ENCODE results near the gene AFF3. TPM values are rescaled to one million over a fixed set of nuclear protein-coding genes. Genes with fewer than 3 reads are reported as not detected.

AFF3 gene
- total and polyA plus RNA-seq, 9 donors, result 2.4 to 7.2 (median 3.7) TPM

DNA sequence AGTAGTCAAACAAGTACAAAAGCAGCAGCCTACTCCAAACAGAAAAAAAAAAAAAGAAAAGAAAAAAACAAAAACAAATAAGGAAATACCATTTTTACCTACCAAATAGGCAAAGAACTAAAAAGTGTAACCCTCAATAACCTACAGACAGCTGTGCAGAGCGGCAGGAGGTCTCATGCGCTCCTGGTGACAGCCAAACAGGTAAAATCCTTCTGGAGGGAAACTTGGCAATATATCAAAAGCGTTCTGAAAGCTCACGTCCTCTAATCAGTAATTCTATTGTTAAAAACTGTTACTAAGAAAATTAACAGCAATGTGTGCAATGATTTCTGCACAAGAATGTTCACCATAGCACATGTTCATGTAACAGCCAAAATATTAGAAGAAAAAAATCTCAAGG, 105.6 kb downstream of the AFF3 start:
- Histone ChIP-seq H3K27ac (ENCODE audit: low read length) (no peak overlapping the region), H3K36me3 (ENCODE audit: control insufficient read depth, insufficient read depth, low read length) (no peaks in the 10 kb centered on the region), H3K4me1 (ENCODE audit: control insufficient read depth, insufficient read depth, low read length) (no peaks in the 10 kb centered on the region), H3K27me3 (ENCODE audit: control insufficient read depth, insufficient read depth, low read length) (no peaks in the 10 kb centered on the region), H3K4me3 (ENCODE audit: low read length) (no peak overlapping the region), H3K9me3 (replicated peaks; ENCODE audit: control insufficient read depth, low read depth, low read length) (no peaks in the 10 kb centered on the region)
- WGBS (ENCODE audit: insufficient coverage), result 60% methylated on average over 2 of the region's 4 CpGs
- DNase-seq, result no peak

- no peaks in the 10 kb centered on the region for H3K27me3 ChIP-seq (ENCODE audit: control insufficient read depth, insufficient read depth, low read length)
- H3K9me3 ChIP-seq (replicated peaks; ENCODE audit: control insufficient read depth, low read depth, low read length), result no peaks in the 10 kb centered on the region
- H3K27ac ChIP-seq (ENCODE audit: low read length), result no peak overlapping the region
- no peak for DNase-seq
- no peaks in the 10 kb centered on the region for H3K36me3 ChIP-seq (ENCODE audit: control insufficient read depth, insufficient read depth, low read length)
- WGBS (ENCODE audit: insufficient coverage), result no CpG with 5 or more reads among the region's 2 CpGs
- H3K4me1 ChIP-seq (ENCODE audit: control insufficient read depth, insufficient read depth, low read length), result no peaks in the 10 kb centered on the region
- H3K4me3 ChIP-seq (ENCODE audit: low read length), result no peak overlapping the region
Measured at GRCh38 chr2:100036026-100036425, 106.4 kb downstream of the AFF3 start.

GRCh38 chr2:100034431-100034830, 108.0 kb downstream of the AFF3 start:
- H3K9me3 ChIP-seq (replicated peaks; ENCODE audit: control insufficient read depth, low read depth, low read length), result no peaks in the 10 kb centered on the region
- H3K4me1 ChIP-seq (ENCODE audit: control insufficient read depth, insufficient read depth, low read length), result no peaks in the 10 kb centered on the region
- no peak for DNase-seq
- no peaks in the 10 kb centered on the region for H3K27me3 ChIP-seq (ENCODE audit: control insufficient read depth, insufficient read depth, low read length)
- no CpG with 5 or more reads among the region's 1 CpG for WGBS (ENCODE audit: insufficient coverage)
- H3K27ac ChIP-seq (ENCODE audit: low read length), result no peak overlapping the region
- H3K36me3 ChIP-seq (ENCODE audit: control insufficient read depth, insufficient read depth, low read length), result no peaks in the 10 kb centered on the region
- no peak overlapping the region for H3K4me3 ChIP-seq (ENCODE audit: low read length)

GRCh38 chr2:100033976-100034375, 108.4 kb downstream of the AFF3 start:
- no peaks in the 10 kb centered on the region for H3K27me3 ChIP-seq (ENCODE audit: control insufficient read depth, insufficient read depth, low read length)
- H3K4me3 ChIP-seq (ENCODE audit: low read length), result no peak overlapping the region
- no peaks in the 10 kb centered on the region for H3K4me1 ChIP-seq (ENCODE audit: control insufficient read depth, insufficient read depth, low read length)
- no peaks in the 10 kb centered on the region for H3K9me3 ChIP-seq (replicated peaks; ENCODE audit: control insufficient read depth, low read depth, low read length)
- no peak overlapping the region for H3K27ac ChIP-seq (ENCODE audit: low read length)
- no CpG with 5 or more reads among the region's 2 CpGs for WGBS (ENCODE audit: insufficient coverage)
- no peak for DNase-seq
- no peaks in the 10 kb centered on the region for H3K36me3 ChIP-seq (ENCODE audit: control insufficient read depth, insufficient read depth, low read length)

GRCh38 chr2:100031604-100032003, 110.8 kb downstream of the AFF3 start:
- no peak overlapping the region for H3K4me3 ChIP-seq (ENCODE audit: low read length)
- no peak for DNase-seq
- H3K4me1 ChIP-seq (ENCODE audit: control insufficient read depth, insufficient read depth, low read length), result no peaks in the 10 kb centered on the region
- H3K9me3 ChIP-seq (replicated peaks; ENCODE audit: control insufficient read depth, low read depth, low read length), result no peaks in the 10 kb centered on the region
- H3K36me3 ChIP-seq (ENCODE audit: control insufficient read depth, insufficient read depth, low read length), result no peaks in the 10 kb centered on the region
- WGBS (ENCODE audit: insufficient coverage), result no CpG with 5 or more reads among the region's 2 CpGs
- H3K27ac ChIP-seq (ENCODE audit: low read length), result no peak overlapping the region
- no peaks in the 10 kb centered on the region for H3K27me3 ChIP-seq (ENCODE audit: control insufficient read depth, insufficient read depth, low read length)

DNA sequence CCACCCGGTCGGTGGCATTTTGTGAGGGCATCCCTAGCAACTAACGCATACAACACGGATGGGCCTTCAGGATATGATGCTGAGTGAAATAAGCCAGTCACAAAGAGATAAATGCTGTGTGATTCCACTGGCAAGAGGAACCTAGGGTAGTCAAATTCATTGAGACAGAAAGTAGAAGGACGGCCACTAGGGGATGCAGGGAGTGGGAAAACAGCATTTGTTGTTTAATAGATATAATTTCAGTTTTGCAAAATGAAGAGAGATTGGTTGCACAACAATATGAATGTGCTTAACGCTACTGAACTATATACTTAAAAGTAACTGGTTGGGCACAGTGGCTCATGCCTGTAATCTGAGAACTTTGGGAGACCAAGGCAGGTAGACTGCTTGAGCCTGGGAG, 112.9 kb downstream of the AFF3 start:
- no peak for DNase-seq
- H3K9me3 ChIP-seq (replicated peaks; ENCODE audit: control insufficient read depth, low read depth, low read length), result no peaks in the 10 kb centered on the region
- H3K4me3 ChIP-seq (ENCODE audit: low read length), result no peak overlapping the region
- no peaks in the 10 kb centered on the region for H3K36me3 ChIP-seq (ENCODE audit: control insufficient read depth, insufficient read depth, low read length)
- no peaks in the 10 kb centered on the region for H3K4me1 ChIP-seq (ENCODE audit: control insufficient read depth, insufficient read depth, low read length)
- H3K27me3 ChIP-seq (ENCODE audit: control insufficient read depth, insufficient read depth, low read length), result no peaks in the 10 kb centered on the region
- H3K27ac ChIP-seq (ENCODE audit: low read length), result no peak overlapping the region
- 91% methylated on average over 6 of the region's 6 CpGs for WGBS (ENCODE audit: insufficient coverage)

DNA sequence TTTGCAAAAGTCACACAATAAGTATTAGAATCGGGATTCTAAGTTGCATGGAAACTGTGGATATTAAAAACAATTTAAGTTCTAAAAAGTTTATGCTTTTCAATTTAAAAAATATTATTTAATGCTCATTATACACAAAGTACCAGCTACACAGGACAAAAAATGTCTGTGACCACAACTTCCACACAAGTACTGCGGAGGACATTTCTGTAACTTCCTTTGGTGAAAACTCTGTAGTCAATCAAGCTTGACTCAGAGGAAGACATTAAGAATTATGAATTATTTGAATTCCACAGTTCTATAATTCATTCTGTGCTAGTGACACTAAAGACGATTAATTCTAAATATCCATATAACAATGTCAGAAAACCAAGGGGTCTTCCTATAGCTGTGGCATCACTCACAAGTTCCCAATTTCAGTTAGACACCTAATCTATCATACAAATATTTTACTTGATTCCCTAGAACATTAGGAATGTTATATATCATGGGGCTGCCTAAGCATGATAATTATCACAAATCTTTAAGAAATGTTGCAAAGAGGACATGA, 120.5 kb downstream of the AFF3 start:
- no peak overlapping the region for H3K4me3 ChIP-seq (ENCODE audit: low read length)
- H3K27me3 ChIP-seq (ENCODE audit: control insufficient read depth, insufficient read depth, low read length), result no peaks in the 10 kb centered on the region
- no peak overlapping the region for H3K27ac ChIP-seq (ENCODE audit: low read length)
- no peaks in the 10 kb centered on the region for H3K9me3 ChIP-seq (replicated peaks; ENCODE audit: control insufficient read depth, low read depth, low read length)
- no peaks in the 10 kb centered on the region for H3K4me1 ChIP-seq (ENCODE audit: control insufficient read depth, insufficient read depth, low read length)
- no peaks in the 10 kb centered on the region for H3K36me3 ChIP-seq (ENCODE audit: control insufficient read depth, insufficient read depth, low read length)
- no peak for DNase-seq
- WGBS (ENCODE audit: insufficient coverage), result no CpG with 5 or more reads among the region's 3 CpGs

DNA sequence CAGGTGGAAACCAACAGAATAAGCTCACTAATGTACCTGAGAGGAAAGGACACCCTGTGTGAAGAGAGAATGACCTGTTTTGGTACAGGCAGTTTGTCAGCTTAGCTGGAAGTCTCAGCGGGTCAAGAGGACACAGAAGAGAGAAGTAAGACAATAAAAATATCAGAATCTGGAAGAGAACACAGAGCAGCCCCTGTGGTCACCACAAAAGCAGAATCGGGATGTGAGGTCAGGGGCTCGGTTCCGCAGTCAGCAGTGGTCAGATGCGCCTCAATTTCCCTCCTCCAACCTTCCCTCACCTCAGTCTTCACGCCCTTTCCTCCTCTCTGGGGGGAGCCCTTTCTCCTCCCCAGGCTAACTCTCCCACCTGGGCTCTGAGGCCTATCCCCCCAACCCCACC, 122.9 kb downstream of the AFF3 start:
- 98% methylated on average over 6 of the region's 6 CpGs for WGBS (ENCODE audit: insufficient coverage)
- H3K27me3 ChIP-seq (ENCODE audit: control insufficient read depth, insufficient read depth, low read length), result no peaks in the 10 kb centered on the region
- no peak for DNase-seq
- no peak overlapping the region for H3K4me3 ChIP-seq (ENCODE audit: low read length)
- no peaks in the 10 kb centered on the region for H3K36me3 ChIP-seq (ENCODE audit: control insufficient read depth, insufficient read depth, low read length)
- no peaks in the 10 kb centered on the region for H3K4me1 ChIP-seq (ENCODE audit: control insufficient read depth, insufficient read depth, low read length)
- no peak overlapping the region for H3K27ac ChIP-seq (ENCODE audit: low read length)
- no peaks in the 10 kb centered on the region for H3K9me3 ChIP-seq (replicated peaks; ENCODE audit: control insufficient read depth, low read depth, low read length)

- Histone ChIP-seq H3K27me3 (ENCODE audit: control insufficient read depth, insufficient read depth, low read length) (no peaks in the 10 kb centered on the region), H3K4me1 (ENCODE audit: control insufficient read depth, insufficient read depth, low read length) (no peaks in the 10 kb centered on the region), H3K4me3 (ENCODE audit: low read length) (no peak overlapping the region), H3K27ac (ENCODE audit: low read length) (no peak overlapping the region), H3K36me3 (ENCODE audit: control insufficient read depth, insufficient read depth, low read length) (no peaks in the 10 kb centered on the region), H3K9me3 (replicated peaks; ENCODE audit: control insufficient read depth, low read depth, low read length) (no peaks in the 10 kb centered on the region)
- 58% methylated on average over 5 of the region's 9 CpGs for WGBS (ENCODE audit: insufficient coverage)
- no peak for DNase-seq
Measured at GRCh38 chr2:100018341-100019193, 123.8 kb downstream of the AFF3 start.

DNA sequence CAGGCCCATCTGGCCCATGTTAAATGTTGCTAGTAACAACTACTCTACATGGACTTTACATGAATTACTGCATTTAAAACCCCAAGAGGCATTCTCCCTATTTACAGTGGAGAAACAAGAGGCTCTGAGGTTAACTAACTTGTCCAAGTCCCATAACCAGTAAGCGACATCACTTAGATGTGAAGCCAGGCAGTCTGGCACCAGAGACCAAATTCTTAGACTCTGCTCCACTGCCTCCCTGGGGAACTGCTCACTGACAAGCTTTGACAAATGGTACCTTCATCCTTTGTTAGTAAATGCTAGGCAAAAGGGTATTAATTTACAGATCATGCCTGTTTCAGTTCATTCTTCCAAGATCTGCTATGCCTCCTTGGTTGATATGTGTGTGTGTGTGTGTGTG, 124.8 kb downstream of the AFF3 start:
- Histone ChIP-seq H3K27me3 (ENCODE audit: control insufficient read depth, insufficient read depth, low read length) (no peaks in the 10 kb centered on the region), H3K9me3 (replicated peaks; ENCODE audit: control insufficient read depth, low read depth, low read length) (no peaks in the 10 kb centered on the region), H3K27ac (ENCODE audit: low read length) (no peak overlapping the region), H3K4me3 (ENCODE audit: low read length) (no peak overlapping the region), H3K4me1 (ENCODE audit: control insufficient read depth, insufficient read depth, low read length) (no peaks in the 10 kb centered on the region), H3K36me3 (ENCODE audit: control insufficient read depth, insufficient read depth, low read length) (no peaks in the 10 kb centered on the region)
- no CpG with 5 or more reads among the region's 1 CpG for WGBS (ENCODE audit: insufficient coverage)
- DNase-seq, result no peak

Measured in muscle of leg (tissue), 11 donors.